ENCODE results near the gene SLC12A8.

- TF ChIP-seq CTCF (IDR thresholded peaks at IDR 0.05): no peak
- no peak for TF ChIP-seq EP300 (IDR thresholded peaks at IDR 0.05; ENCODE audit: low read depth)
Observed at GRCh38 chr3:125120379-125121122, 92.0 kb downstream of the SLC12A8 start.
